CD14-positive monocyte (primary cell): ENCODE measurements around the gene MTARC1. TPM values are rescaled to one million over a fixed set of nuclear protein-coding genes. Genes with fewer than 3 reads are reported as not detected.

Experiments
- DNase-seq, 3 donors: peaks; one replicate each; pipeline ENCODE4 v3.0.0-alpha.2; 2011 to 2022
- H2AFZ ChIP-seq: 2 replicates; pipeline ENCODE4 v1.6.0; 2012; ENCODE audit warnings: mild to moderate bottlenecking, low read depth, low read length, inconsistent platforms; ENCODE audit not compliant: insufficient read depth, poor library complexity, severe bottlenecking
- H3K27ac ChIP-seq, 2 donors: 1 replicate in 1 of 2; 2 replicates in 1 of 2; pipeline ENCODE4 v1.5.1; 2012 to 2013; ENCODE audit warnings: low read length in 2 of 2, control low read depth in 1 of 2, inconsistent platforms in 1 of 2, low read depth in 1 of 2, mild to moderate bottlenecking in 1 of 2
- H3K27me3 ChIP-seq, 2 donors: one replicate each; pipeline versions ENCODE4 v1.6.0 to v1.6.1; 2011 to 2013; ENCODE audit warnings: low read length in 2 of 2; ENCODE audit not compliant: control insufficient read depth in 2 of 2, insufficient read depth in 2 of 2
- H3K36me3 ChIP-seq, 2 donors: replicated peaks in 1 of 2; 1 replicate in 1 of 2; 2 replicates in 1 of 2; pipeline versions ENCODE4 v1.5.1 to v1.6.1; 2012 to 2013; ENCODE audit warnings: low read length in 2 of 2, control low read depth in 1 of 2, inconsistent platforms in 1 of 2, mild to moderate bottlenecking in 1 of 2; ENCODE audit not compliant: insufficient read depth in 2 of 2, control insufficient read depth in 1 of 2
- H3K4me1 ChIP-seq, 2 donors: 1 replicate in 1 of 2; 2 replicates in 1 of 2; pipeline versions ENCODE4 v1.5.1 to v1.6.1; 2012 to 2013; ENCODE audit warnings: low read length in 2 of 2, control low read depth in 1 of 2, inconsistent platforms in 1 of 2, mild to moderate bottlenecking in 1 of 2, moderate library complexity in 1 of 2; ENCODE audit not compliant: insufficient read depth in 2 of 2, control insufficient read depth in 1 of 2
- H3K4me2 ChIP-seq: replicated peaks from 2 replicates; pipeline ENCODE3; 2012; ENCODE audit warnings: low read length, moderate library complexity, mild to moderate bottlenecking; ENCODE audit not compliant: poor library complexity, severe bottlenecking; ENCODE audit errors: extremely low read depth
- H3K4me3 ChIP-seq, 3 experiments: fragments of 200-600 bp in 1 of 3; sonication (generic) in 1 of 3; replicated peaks in 1 of 3; 1 replicate in 2 of 3; 2 replicates in 1 of 3; pipeline ENCODE4 v1.5.1; 2011 to 2013; ENCODE audit warnings: low read length in 3 of 3, mild to moderate bottlenecking in 3 of 3, control low read depth in 2 of 3, low read depth in 2 of 3, inconsistent platforms in 1 of 3, moderate library complexity in 1 of 3
- H3K79me2 ChIP-seq: 2 replicates; pipeline ENCODE4 v1.6.0; 2012; ENCODE audit warnings: mild to moderate bottlenecking, control low read depth, inconsistent platforms, low read length, moderate library complexity; ENCODE audit not compliant: insufficient read depth
- H3K9ac ChIP-seq: 2 replicates; pipeline ENCODE4 v1.6.0; 2017; ENCODE audit warnings: low read length, mild to moderate bottlenecking; ENCODE audit not compliant: insufficient read depth, poor library complexity, severe bottlenecking
- H3K9me3 ChIP-seq, 2 donors: replicated peaks in 1 of 2; 1 replicate in 1 of 2; 2 replicates in 1 of 2; pipeline versions ENCODE4 v1.5.1 to v1.6.1; 2012 to 2013; ENCODE audit warnings: low read length in 2 of 2, control low read depth in 1 of 2; ENCODE audit not compliant: control insufficient read depth in 1 of 2, insufficient read depth in 1 of 2
- H4K20me1 ChIP-seq: 2 replicates; pipeline ENCODE4 v1.6.0; 2012; ENCODE audit warnings: mild to moderate bottlenecking, low read length, control low read depth, moderate library complexity; ENCODE audit not compliant: insufficient read depth
- H3K27ac Mint-ChIP-seq, 7 donors: one replicate each; pipeline ENCODE4 v1.8.0; 2020; ENCODE audit warnings: mild to moderate bottlenecking in 7 of 7, mixed read lengths in 7 of 7, moderate library complexity in 6 of 7, inconsistent platforms in 2 of 7
- H3K27me3 Mint-ChIP-seq, 3 donors: one replicate each; pipeline ENCODE4 v1.8.0; 2021 to 2022; ENCODE audit warnings: low read depth in 3 of 3, mild to moderate bottlenecking in 3 of 3, mixed read lengths in 3 of 3, moderate library complexity in 3 of 3, inconsistent platforms in 1 of 3
- H3K36me3 Mint-ChIP-seq, 2 donors: one replicate each; pipeline ENCODE4 v1.8.0; 2020; ENCODE audit warnings: mixed read lengths in 2 of 2, inconsistent platforms in 1 of 2, mild to moderate bottlenecking in 1 of 2
- H3K4me1 Mint-ChIP-seq: one replicate; pipeline ENCODE4 v1.8.0; 2020; ENCODE audit warnings: mild to moderate bottlenecking, mixed read lengths
- H3K4me3 Mint-ChIP-seq, 2 donors: one replicate each; pipeline ENCODE4 v1.8.0; 2020; ENCODE audit warnings: mild to moderate bottlenecking in 2 of 2, mixed read lengths in 2 of 2, moderate library complexity in 1 of 2
- H3K9me3 Mint-ChIP-seq, 7 donors: one replicate each; pipeline ENCODE4 v1.8.0; 2020 to 2022; ENCODE audit warnings: mixed read lengths in 7 of 7, mild to moderate bottlenecking in 6 of 7, moderate library complexity in 6 of 7, inconsistent platforms in 2 of 7
- CTCF ChIP-seq: fragments of 200-600 bp; IDR thresholded peaks from one replicate; pipeline ENCODE4 v1.8.0; 2022; ENCODE audit warnings: antibody characterized with exemption, mild to moderate bottlenecking
- WGBS: methylation state at CpG from one replicate; pipeline ENCODE4 v1.1.5; 2013; ENCODE audit warnings: missing lambda C conversion rate; ENCODE audit not compliant: insufficient coverage; 5-methylcytosine and 5-hydroxymethylcytosine counted together
- intact Hi-C, 2 donors: fragments of 100-400 bp; cut with micrococcal nuclease; formaldehyde crosslinking; loops; one replicate each; pipeline versions ENCODE4 v1.15.0 to v1.15.1; 2023
- polyA plus RNA-seq, 3 donors: library from polyadenylated mRNA; depleted of rRNA in 1 of 3; unstranded in 2 of 3; stranded (reverse) in 1 of 3; fragments of 300-500 nt in 2 of 3; fragments of >200 nt in 1 of 3; fragmentation: Illumina TruSeq in 2 of 3; gene quantifications; 1 replicate in 2 of 3; 2 replicates in 1 of 3; pipeline ENCODE4 v1.2.3, GENCODE V29; 2012 to 2021

Gene MTARC1
- polyA plus RNA-seq, 3 donors: 25.2 to 80.6 (median 70.9) TPM

- intact Hi-C loops: loop anchor here in 1 of 2 donors (5.0 kb wide), 1 partner anchor 83 kb away; the partner anchor contains the start of gene C1orf115
- peak; percentile 96 for TF ChIP-seq CTCF
- Histone ChIP-seq H3K79me2 (no peaks in the 10 kb centered on the region), H3K4me3 (no peak overlapping the region), H3K27ac (no peak overlapping the region), H3K9me3 (no peaks in the 10 kb centered on the region), H3K4me2 (no peak overlapping the region), H3K27me3 (no peaks in the 10 kb centered on the region), H4K20me1 (no peaks in the 10 kb centered on the region), H3K4me1 (peaks cover 26 to 29% of the 10 kb centered on the region in 2 donors), H3K36me3 (no peaks in the 10 kb centered on the region), H3K9ac (no peak overlapping the region), H2AFZ (no peak overlapping the region)
- Mint-ChIP-seq H3K36me3 (no peaks in the 10 kb centered on the region), H3K9me3 (no peaks in the 10 kb centered on the region), H3K27ac (no peak overlapping the region), H3K4me3 (no peak overlapping the region), H3K27me3 (peaks cover 0 to 2% (median 1%) of the 10 kb centered on the region in 3 donors), H3K4me1 (peaks cover 32% of the 10 kb centered on the region)
- WGBS: no CpG with 5 or more reads among the region's 8 CpGs
- DNase-seq: peak in 2 of 3 donors; percentile 46 to 50
Measured at GRCh38 chr1:220775240-220775853, 11.4 kb upstream of the MTARC1 start.

- Mint-ChIP-seq H3K27me3 (peaks cover 0 to 5% (median 2%) of the 10 kb centered on the region in 3 donors), H3K4me1 (peaks cover 32% of the 10 kb centered on the region), H3K4me3 (no peak overlapping the region), H3K27ac (no peak overlapping the region), H3K36me3 (no peaks in the 10 kb centered on the region), H3K9me3 (no peaks in the 10 kb centered on the region)
- H2AFZ ChIP-seq: peak overlapping the region; percentile 35
- no peak overlapping the region for H3K4me3 ChIP-seq
- H3K36me3 ChIP-seq: no peaks in the 10 kb centered on the region
- no peak overlapping the region for H3K4me2 ChIP-seq
- H3K4me1 ChIP-seq: peaks cover 26 to 29% of the 10 kb centered on the region in 2 donors
- no peaks in the 10 kb centered on the region for H3K79me2 ChIP-seq
- no peaks in the 10 kb centered on the region for H3K9me3 ChIP-seq
- H3K27ac ChIP-seq: no peak overlapping the region
- no CpG with 5 or more reads among the region's 7 CpGs for WGBS
- H4K20me1 ChIP-seq: no peaks in the 10 kb centered on the region
- no peak overlapping the region for H3K9ac ChIP-seq
- no peaks in the 10 kb centered on the region for H3K27me3 ChIP-seq
- DNase-seq: no peak
- TF ChIP-seq CTCF: no peak
- intact Hi-C loops: loop anchor here (2.0 to 5.0 kb wide), 2 partner anchors 84 to 85 kb away; partner anchors contain the start of gene C1orf115 (in 2 of the 2)
Measured at GRCh38 chr1:220776254-220776653, 10.5 kb upstream of the MTARC1 start.
